Measurements from ENCODE around the gene TWF2.

TWF2 gene

GRCh38 chr3:52221563-52222318, 17.2 kb downstream of the TWF2 start:
- H3K9ac ChIP-seq (ENCODE audit: low read length in 2 of 2), result no peak overlapping the region
- H3K36me3 ChIP-seq (ENCODE audit: control insufficient read depth in 2 of 2, insufficient read depth in 2 of 2, low read length in 2 of 2), result no peaks in the 10 kb centered on the region
- no peaks in the 10 kb centered on the region for H3K27me3 ChIP-seq (ENCODE audit: control insufficient read depth in 1 of 2, insufficient read depth in 2 of 2, low read length in 2 of 2)
- peaks cover 17% of the 10 kb centered on the region for H3K4me1 ChIP-seq (ENCODE audit: control insufficient read depth, insufficient read depth, low read length)
- H3K4me3 ChIP-seq (ENCODE audit: low read length in 2 of 2), result no peak overlapping the region
- no peaks in the 10 kb centered on the region for H3K9me3 ChIP-seq (ENCODE audit: control insufficient read depth in 2 of 2, low read length in 2 of 2)
- H3K27ac ChIP-seq (ENCODE audit: low read length), result no peak overlapping the region

GRCh38 chr3:52221141-52221562, 17.8 kb downstream of the TWF2 start:
- Histone ChIP-seq H3K9me3 (ENCODE audit: control insufficient read depth in 2 of 2, low read length in 2 of 2) (no peaks in the 10 kb centered on the region), H3K27me3 (ENCODE audit: control insufficient read depth in 1 of 2, insufficient read depth in 2 of 2, low read length in 2 of 2) (no peaks in the 10 kb centered on the region), H3K27ac (ENCODE audit: low read length) (no peak overlapping the region), H3K9ac (ENCODE audit: low read length in 2 of 2) (no peak overlapping the region), H3K4me1 (ENCODE audit: control insufficient read depth, insufficient read depth, low read length) (peaks cover 21% of the 10 kb centered on the region), H3K4me3 (ENCODE audit: low read length in 2 of 2) (no peak overlapping the region), H3K36me3 (ENCODE audit: control insufficient read depth in 2 of 2, insufficient read depth in 2 of 2, low read length in 2 of 2) (no peaks in the 10 kb centered on the region)

GRCh38 chr3:52220380-52221026, 18.5 kb downstream of the TWF2 start:
- H3K9ac ChIP-seq (ENCODE audit: low read length in 2 of 2), result no peak overlapping the region
- peaks cover 0 to 4% of the 10 kb centered on the region in 2 donors for H3K36me3 ChIP-seq (ENCODE audit: control insufficient read depth in 2 of 2, insufficient read depth in 2 of 2, low read length in 2 of 2)
- no peak overlapping the region for H3K27ac ChIP-seq (ENCODE audit: low read length)
- no peaks in the 10 kb centered on the region for H3K9me3 ChIP-seq (ENCODE audit: control insufficient read depth in 2 of 2, low read length in 2 of 2)
- no peaks in the 10 kb centered on the region for H3K27me3 ChIP-seq (ENCODE audit: control insufficient read depth in 1 of 2, insufficient read depth in 2 of 2, low read length in 2 of 2)
- no peak overlapping the region for H3K4me3 ChIP-seq (ENCODE audit: low read length in 2 of 2)
- H3K4me1 ChIP-seq (ENCODE audit: control insufficient read depth, insufficient read depth, low read length), result peaks cover 21% of the 10 kb centered on the region

- peaks cover 14% of the 10 kb centered on the region in 2 donors for H3K36me3 ChIP-seq (ENCODE audit: control insufficient read depth in 2 of 2, insufficient read depth in 2 of 2, low read length in 2 of 2)
- H3K9ac ChIP-seq (ENCODE audit: low read length in 2 of 2), result no peak overlapping the region
- no peaks in the 10 kb centered on the region for H3K9me3 ChIP-seq (ENCODE audit: control insufficient read depth in 2 of 2, low read length in 2 of 2)
- H3K4me1 ChIP-seq (ENCODE audit: control insufficient read depth, insufficient read depth, low read length), result peaks cover 21% of the 10 kb centered on the region
- peak overlapping the region; percentile 11 for H3K27ac ChIP-seq (ENCODE audit: low read length)
- no peak overlapping the region for H3K4me3 ChIP-seq (ENCODE audit: low read length in 2 of 2)
- no peaks in the 10 kb centered on the region for H3K27me3 ChIP-seq (ENCODE audit: control insufficient read depth in 1 of 2, insufficient read depth in 2 of 2, low read length in 2 of 2)
Observed at GRCh38 chr3:52218937-52219650, 19.9 kb downstream of the TWF2 start.

- Histone ChIP-seq H3K4me3 (ENCODE audit: low read length in 2 of 2) (no peak overlapping the region), H3K4me1 (ENCODE audit: control insufficient read depth, insufficient read depth, low read length) (peaks cover 21% of the 10 kb centered on the region), H3K27ac (ENCODE audit: low read length) (peak overlapping the region; percentile 31), H3K9ac (ENCODE audit: low read length in 2 of 2) (no peak overlapping the region), H3K27me3 (ENCODE audit: control insufficient read depth in 1 of 2, insufficient read depth in 2 of 2, low read length in 2 of 2) (no peaks in the 10 kb centered on the region), H3K9me3 (ENCODE audit: control insufficient read depth in 2 of 2, low read length in 2 of 2) (no peaks in the 10 kb centered on the region), H3K36me3 (ENCODE audit: control insufficient read depth in 2 of 2, insufficient read depth in 2 of 2, low read length in 2 of 2) (peaks cover 16 to 19% of the 10 kb centered on the region in 2 donors)
Observed at GRCh38 chr3:52218454-52218853, 20.5 kb downstream of the TWF2 start.

GRCh38 chr3:52218026-52218425, 20.9 kb downstream of the TWF2 start:
- Histone ChIP-seq H3K36me3 (ENCODE audit: control insufficient read depth in 2 of 2, insufficient read depth in 2 of 2, low read length in 2 of 2) (peaks cover 20 to 21% of the 10 kb centered on the region in 2 donors), H3K27ac (ENCODE audit: low read length) (peak overlapping the region; percentile 31), H3K9ac (ENCODE audit: low read length in 2 of 2) (no peak overlapping the region), H3K4me1 (ENCODE audit: control insufficient read depth, insufficient read depth, low read length) (peaks cover 21% of the 10 kb centered on the region), H3K9me3 (ENCODE audit: control insufficient read depth in 2 of 2, low read length in 2 of 2) (no peaks in the 10 kb centered on the region), H3K4me3 (ENCODE audit: low read length in 2 of 2) (no peak overlapping the region), H3K27me3 (ENCODE audit: control insufficient read depth in 1 of 2, insufficient read depth in 2 of 2, low read length in 2 of 2) (no peaks in the 10 kb centered on the region)

GRCh38 chr3:52217409-52217805, 21.6 kb downstream of the TWF2 start:
- Histone ChIP-seq H3K27me3 (ENCODE audit: control insufficient read depth in 1 of 2, insufficient read depth in 2 of 2, low read length in 2 of 2) (no peaks in the 10 kb centered on the region), H3K4me3 (ENCODE audit: low read length in 2 of 2) (peak overlapping the region in 1 of 2 donors; percentile 29), H3K9ac (ENCODE audit: low read length in 2 of 2) (peak overlapping the region in 1 of 2 donors; percentile 7), H3K4me1 (ENCODE audit: control insufficient read depth, insufficient read depth, low read length) (peaks cover 21% of the 10 kb centered on the region), H3K27ac (ENCODE audit: low read length) (peak overlapping the region; percentile 53), H3K36me3 (ENCODE audit: control insufficient read depth in 2 of 2, insufficient read depth in 2 of 2, low read length in 2 of 2) (peaks cover 24 to 27% of the 10 kb centered on the region in 2 donors), H3K9me3 (ENCODE audit: control insufficient read depth in 2 of 2, low read length in 2 of 2) (no peaks in the 10 kb centered on the region)

GRCh38 chr3:52216585-52217408, 22.2 kb downstream of the TWF2 start:
- no peaks in the 10 kb centered on the region for H3K27me3 ChIP-seq (ENCODE audit: control insufficient read depth in 1 of 2, insufficient read depth in 2 of 2, low read length in 2 of 2)
- H3K9ac ChIP-seq (ENCODE audit: low read length in 2 of 2), result peak overlapping the region; percentile 7 to 47
- H3K4me1 ChIP-seq (ENCODE audit: control insufficient read depth, insufficient read depth, low read length), result peaks cover 19% of the 10 kb centered on the region
- H3K9me3 ChIP-seq (ENCODE audit: control insufficient read depth in 2 of 2, low read length in 2 of 2), result no peaks in the 10 kb centered on the region
- H3K4me3 ChIP-seq (ENCODE audit: low read length in 2 of 2), result peak overlapping the region; percentile 7 to 29
- H3K27ac ChIP-seq (ENCODE audit: low read length), result peak overlapping the region; percentile 53
- peaks cover 27 to 33% of the 10 kb centered on the region in 2 donors for H3K36me3 ChIP-seq (ENCODE audit: control insufficient read depth in 2 of 2, insufficient read depth in 2 of 2, low read length in 2 of 2)

GRCh38 chr3:52215351-52215750, 23.6 kb downstream of the TWF2 start:
- H3K9me3 ChIP-seq (ENCODE audit: control insufficient read depth in 2 of 2, low read length in 2 of 2), result no peaks in the 10 kb centered on the region
- H3K27me3 ChIP-seq (ENCODE audit: control insufficient read depth in 1 of 2, insufficient read depth in 2 of 2, low read length in 2 of 2), result no peaks in the 10 kb centered on the region
- H3K36me3 ChIP-seq (ENCODE audit: control insufficient read depth in 2 of 2, insufficient read depth in 2 of 2, low read length in 2 of 2), result peaks cover 41 to 44% of the 10 kb centered on the region in 2 donors
- H3K4me3 ChIP-seq (ENCODE audit: low read length in 2 of 2), result no peak overlapping the region
- peaks cover 13% of the 10 kb centered on the region for H3K4me1 ChIP-seq (ENCODE audit: control insufficient read depth, insufficient read depth, low read length)
- no peak overlapping the region for H3K9ac ChIP-seq (ENCODE audit: low read length in 2 of 2)
- H3K27ac ChIP-seq (ENCODE audit: low read length), result no peak overlapping the region

GRCh38 chr3:52213901-52214300, 25.1 kb downstream of the TWF2 start:
- no peak overlapping the region for H3K9ac ChIP-seq (ENCODE audit: low read length in 2 of 2)
- no peaks in the 10 kb centered on the region for H3K27me3 ChIP-seq (ENCODE audit: control insufficient read depth in 1 of 2, insufficient read depth in 2 of 2, low read length in 2 of 2)
- H3K27ac ChIP-seq (ENCODE audit: low read length), result no peak overlapping the region
- H3K9me3 ChIP-seq (ENCODE audit: control insufficient read depth in 2 of 2, low read length in 2 of 2), result no peaks in the 10 kb centered on the region
- peaks cover 13% of the 10 kb centered on the region for H3K4me1 ChIP-seq (ENCODE audit: control insufficient read depth, insufficient read depth, low read length)
- peaks cover 52 to 53% of the 10 kb centered on the region in 2 donors for H3K36me3 ChIP-seq (ENCODE audit: control insufficient read depth in 2 of 2, insufficient read depth in 2 of 2, low read length in 2 of 2)
- no peak overlapping the region for H3K4me3 ChIP-seq (ENCODE audit: low read length in 2 of 2)

Measured in stomach smooth muscle (tissue), 2 donors.